Activated CD4-positive, alpha-beta T cell treated with anti-CD3 and anti-CD28 coated beads, Interleukin-2, amount 10 ng/mL, durations not matched to agents 24 days and 14 days (primary cell): ENCODE data around the gene CD200. TPM values are rescaled to one million over a fixed set of nuclear protein-coding genes. Genes with fewer than 3 reads are reported as not detected.
"Not testable (repeated sequence)": the region's sequence is repeated elsewhere in the genome, so short reads cannot be mapped to it uniquely, and the experiment has no call there.

ENCODE experiments used
- DNase-seq: peaks from one replicate; pipeline ENCODE4 v3.0.0; 2022
- H3K27ac Mint-ChIP-seq: one replicate; pipeline ENCODE4 v1.8.0; 2022; ENCODE audit warnings: mild to moderate bottlenecking, mixed read lengths
- H3K27me3 Mint-ChIP-seq: one replicate; pipeline ENCODE4 v1.8.0; 2022; ENCODE audit warnings: mixed read lengths
- H3K36me3 Mint-ChIP-seq: one replicate; pipeline ENCODE4 v1.8.0; 2022; ENCODE audit warnings: low read depth, mild to moderate bottlenecking, mixed read lengths
- H3K4me1 Mint-ChIP-seq: one replicate; pipeline ENCODE4 v1.8.0; 2021; ENCODE audit warnings: mixed read lengths
- H3K4me3 Mint-ChIP-seq: one replicate; pipeline ENCODE4 v1.8.0; 2022; ENCODE audit warnings: mild to moderate bottlenecking, moderate library complexity, mixed read lengths
- H3K9me3 Mint-ChIP-seq: one replicate; pipeline ENCODE4 v1.8.0; 2021; ENCODE audit warnings: mixed read lengths
- intact Hi-C: fragments of 100-400 bp; cut with micrococcal nuclease; formaldehyde crosslinking; loops from one replicate; pipeline ENCODE4 v1.15.1; 2023
- total RNA-seq: library from RNA; stranded (reverse); gene quantifications from 2 replicates; pipeline ENCODE4 v1.2.3, GENCODE V29; 2022

CD200 gene
- total RNA-seq, 1 donor from 2014 or later, result 144 TPM

GRCh38 chr3:112393360-112393728 lies 60.4 kb downstream of the CD200 start:
- peaks cover 10% of the 10 kb centered on the region for H3K9me3 Mint-ChIP-seq
- H3K4me3 Mint-ChIP-seq, result no peak overlapping the region

GRCh38 chr3:112394003-112394640 lies 61.2 kb downstream of the CD200 start:
- Mint-ChIP-seq H3K4me1 (peaks cover 48% of the 10 kb centered on the region), H3K27ac (no peak overlapping the region), H3K9me3 (peaks cover 10% of the 10 kb centered on the region), H3K36me3 (peaks cover 5% of the 10 kb centered on the region), H3K27me3 (no peaks in the 10 kb centered on the region), H3K4me3 (no peak overlapping the region)
- intact Hi-C loops, result loop anchor here (5.0 kb wide), 3 partner anchors 43 to 123 kb away; no protein-coding TSS in a partner anchor
- peak; percentile 36 for DNase-seq

More at GRCh38 chr3:112393360-112393728, 60.4 kb downstream of the CD200 start:
- intact Hi-C loops, result loop anchor here (1.0 to 5.0 kb wide), 4 partner anchors 8 to 124 kb away; no protein-coding TSS in a partner anchor
- H3K27ac Mint-ChIP-seq, result peak overlapping the region; percentile 23
- H3K27me3 Mint-ChIP-seq, result no peaks in the 10 kb centered on the region
- peaks cover 52% of the 10 kb centered on the region for H3K4me1 Mint-ChIP-seq
- peaks cover 5% of the 10 kb centered on the region for H3K36me3 Mint-ChIP-seq
- DNase-seq, result no peak

GRCh38 chr3:112395181-112395895 lies 62.4 kb downstream of the CD200 start:
- Mint-ChIP-seq H3K4me3 (no peak overlapping the region), H3K4me1 (peaks cover 41% of the 10 kb centered on the region), H3K9me3 (peaks cover 13% of the 10 kb centered on the region), H3K36me3 (peaks cover 5% of the 10 kb centered on the region), H3K27ac (peak overlapping the region; percentile 1), H3K27me3 (no peaks in the 10 kb centered on the region)
- intact Hi-C loops, result no loop called here
- DNase-seq, result peak; percentile 50

- no peaks in the 10 kb centered on the region for H3K27me3 Mint-ChIP-seq
- H3K36me3 Mint-ChIP-seq, result peaks cover 5% of the 10 kb centered on the region
- H3K4me1 Mint-ChIP-seq, result peaks cover 38% of the 10 kb centered on the region
- peaks cover 13% of the 10 kb centered on the region for H3K9me3 Mint-ChIP-seq
- intact Hi-C loops, result no loop called here
- no peak overlapping the region for H3K4me3 Mint-ChIP-seq
- H3K27ac Mint-ChIP-seq, result no peak overlapping the region
- no peak for DNase-seq
These were observed 62.9 kb downstream of the CD200 start for GRCh38 chr3:112395896-112396290.

GRCh38 chr3:112397556-112397955 lies 64.6 kb downstream of the CD200 start:
- Mint-ChIP-seq H3K4me3 (no peak overlapping the region), H3K9me3 (peaks cover 10% of the 10 kb centered on the region), H3K36me3 (peaks cover 2% of the 10 kb centered on the region), H3K27ac (no peak overlapping the region), H3K4me1 (peaks cover 28% of the 10 kb centered on the region), H3K27me3 (no peaks in the 10 kb centered on the region)
- intact Hi-C loops, result no loop called here
- DNase-seq, result no peak

- intact Hi-C loops, result no loop called here
- Mint-ChIP-seq H3K4me3 (no peak overlapping the region), H3K4me1 (peaks cover 23% of the 10 kb centered on the region), H3K27ac (peak overlapping the region; percentile 56), H3K36me3 (no peaks in the 10 kb centered on the region), H3K27me3 (no peaks in the 10 kb centered on the region), H3K9me3 (peaks cover 4% of the 10 kb centered on the region)
- no peak for DNase-seq
These were observed 66.1 kb downstream of the CD200 start for GRCh38 chr3:112399064-112399463.

GRCh38 chr3:112399554-112399953 lies 66.6 kb downstream of the CD200 start:
- DNase-seq, result peak; percentile 37
- H3K9me3 Mint-ChIP-seq, intact Hi-C loops, H3K27me3 Mint-ChIP-seq, H3K4me3 Mint-ChIP-seq, H3K36me3 Mint-ChIP-seq: not testable (repeated sequence)
- H3K4me1 Mint-ChIP-seq, result peaks cover 21% of the 10 kb centered on the region
- peak overlapping the region; percentile 56 for H3K27ac Mint-ChIP-seq

- peaks cover 19% of the 10 kb centered on the region for H3K4me1 Mint-ChIP-seq
- H3K36me3 Mint-ChIP-seq, H3K27ac Mint-ChIP-seq, H3K4me3 Mint-ChIP-seq, DNase-seq, H3K9me3 Mint-ChIP-seq, intact Hi-C loops, H3K27me3 Mint-ChIP-seq: not testable (repeated sequence)
These were observed 67.4 kb downstream of the CD200 start for GRCh38 chr3:112400317-112400716.

- H3K4me1 Mint-ChIP-seq, result peaks cover 11% of the 10 kb centered on the region
- no peaks in the 10 kb centered on the region for H3K27me3 Mint-ChIP-seq
- no peak overlapping the region for H3K27ac Mint-ChIP-seq
- intact Hi-C loops, result no loop called here
- H3K4me3 Mint-ChIP-seq, result no peak overlapping the region
- H3K36me3 Mint-ChIP-seq, result no peaks in the 10 kb centered on the region
- H3K9me3 Mint-ChIP-seq, result peaks cover 4% of the 10 kb centered on the region
- peak; percentile 48 for DNase-seq
These were observed 68.7 kb downstream of the CD200 start for GRCh38 chr3:112401617-112402016.

GRCh38 chr3:112403103-112403502 lies 70.1 kb downstream of the CD200 start:
- no peak for DNase-seq
- Mint-ChIP-seq H3K36me3 (no peaks in the 10 kb centered on the region), H3K27ac (no peak overlapping the region), H3K27me3 (no peaks in the 10 kb centered on the region), H3K4me1 (peaks cover 14% of the 10 kb centered on the region), H3K9me3 (peaks cover 4% of the 10 kb centered on the region), H3K4me3 (no peak overlapping the region)
- intact Hi-C loops, result no loop called here

GRCh38 chr3:112404924-112405549 lies 72.1 kb downstream of the CD200 start:
- intact Hi-C loops, H3K9me3 Mint-ChIP-seq, H3K36me3 Mint-ChIP-seq, H3K4me3 Mint-ChIP-seq, H3K27ac Mint-ChIP-seq, H3K27me3 Mint-ChIP-seq: not testable (repeated sequence)
- H3K4me1 Mint-ChIP-seq, result peaks cover 14% of the 10 kb centered on the region
- peak; percentile 38 for DNase-seq

GRCh38 chr3:112405845-112406244 lies 72.9 kb downstream of the CD200 start:
- Mint-ChIP-seq H3K27ac (peak overlapping the region; percentile 20), H3K9me3 (no peaks in the 10 kb centered on the region), H3K27me3 (no peaks in the 10 kb centered on the region), H3K4me3 (no peak overlapping the region), H3K4me1 (peaks cover 14% of the 10 kb centered on the region), H3K36me3 (no peaks in the 10 kb centered on the region)
- intact Hi-C loops, result loop anchor here (2.0 kb wide), 2 partner anchors 15 to 27 kb away; no protein-coding TSS in a partner anchor
- peak; percentile 56 for DNase-seq

- H3K4me3 Mint-ChIP-seq, result no peak overlapping the region
- DNase-seq, result peak; percentile 52
- H3K9me3 Mint-ChIP-seq, result no peaks in the 10 kb centered on the region
- H3K27ac Mint-ChIP-seq, result peak overlapping the region; percentile 62
- peaks cover 15% of the 10 kb centered on the region for H3K4me1 Mint-ChIP-seq
- no peaks in the 10 kb centered on the region for H3K36me3 Mint-ChIP-seq
- H3K27me3 Mint-ChIP-seq, result no peaks in the 10 kb centered on the region
- intact Hi-C loops, result loop anchor here (2.0 kb wide), 2 partner anchors 17 to 25 kb away; no protein-coding TSS in a partner anchor
These were observed 74.4 kb downstream of the CD200 start for GRCh38 chr3:112407214-112407887.
